Activated CD4-positive, alpha-beta T cell treated with anti-CD3 and anti-CD28 coated beads, Interleukin-2, amount 50 U/mL, for 16 hours (primary cell): ENCODE results near the gene COL20A1.
"Not testable (repeated sequence)": the region's sequence is repeated elsewhere in the genome, so short reads cannot be mapped to it uniquely, and the experiment has no call there.

Experiments
- DNase-seq: peaks from one replicate; pipeline ENCODE4 v3.0.0-alpha.2; 2020

Gene COL20A1

DNA sequence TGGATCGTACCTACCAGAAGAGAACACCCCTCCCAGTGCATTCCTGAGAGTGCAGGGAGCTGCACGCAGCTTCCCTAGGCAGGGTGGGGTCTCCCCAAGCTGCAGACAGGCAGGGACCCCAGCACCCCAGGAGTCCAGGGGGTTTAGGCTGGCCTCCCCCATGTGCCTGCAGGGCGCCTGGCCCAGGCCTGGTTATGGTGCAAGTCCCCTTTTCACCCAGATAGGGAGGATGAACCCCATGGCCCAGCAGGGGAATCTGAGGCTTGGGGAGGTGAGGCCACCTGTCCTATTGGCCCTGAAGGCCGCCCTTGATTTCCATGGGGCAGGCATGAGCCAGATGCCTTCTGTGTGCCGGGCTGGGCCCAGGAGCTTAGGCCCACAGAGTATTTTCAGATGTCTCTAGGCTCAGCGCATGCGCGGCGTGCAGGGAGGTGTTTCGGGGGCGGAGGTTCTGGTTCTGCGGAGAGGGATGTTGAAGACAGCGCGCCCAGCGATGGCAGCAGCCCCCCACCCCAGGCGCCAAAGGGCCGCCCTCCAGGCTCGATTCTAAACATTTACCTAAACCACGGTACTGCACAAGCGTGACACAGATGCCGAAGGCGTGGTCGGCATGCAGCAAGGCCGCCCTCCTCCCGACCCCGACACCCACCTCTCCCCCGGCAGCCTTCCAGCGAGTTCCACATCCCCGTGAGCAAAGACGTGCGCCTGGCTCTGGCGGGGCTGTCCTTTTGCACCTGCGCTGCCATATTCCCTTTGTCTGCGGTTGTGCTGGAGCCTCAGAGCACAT is 29.4 kb downstream of the COL20A1 start:
- no peak for DNase-seq

DNA sequence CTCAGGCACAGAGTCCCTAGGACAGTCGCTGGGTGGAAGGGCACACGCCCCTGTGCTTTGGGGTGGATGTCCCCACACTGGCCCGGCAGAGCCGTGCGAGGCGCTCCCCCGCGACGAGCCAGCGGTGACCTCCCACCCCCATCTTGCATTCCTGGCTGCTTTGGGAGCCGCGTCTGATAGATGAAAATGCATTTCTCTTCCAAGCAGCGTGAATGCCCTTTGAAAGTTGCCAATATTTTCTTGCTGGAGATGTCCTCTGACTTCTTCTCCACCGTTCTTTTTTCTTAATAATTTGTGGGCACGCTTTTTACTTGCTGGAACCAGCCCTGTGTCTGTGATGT is 29.9 kb downstream of the COL20A1 start:
- no peak for DNase-seq

DNA sequence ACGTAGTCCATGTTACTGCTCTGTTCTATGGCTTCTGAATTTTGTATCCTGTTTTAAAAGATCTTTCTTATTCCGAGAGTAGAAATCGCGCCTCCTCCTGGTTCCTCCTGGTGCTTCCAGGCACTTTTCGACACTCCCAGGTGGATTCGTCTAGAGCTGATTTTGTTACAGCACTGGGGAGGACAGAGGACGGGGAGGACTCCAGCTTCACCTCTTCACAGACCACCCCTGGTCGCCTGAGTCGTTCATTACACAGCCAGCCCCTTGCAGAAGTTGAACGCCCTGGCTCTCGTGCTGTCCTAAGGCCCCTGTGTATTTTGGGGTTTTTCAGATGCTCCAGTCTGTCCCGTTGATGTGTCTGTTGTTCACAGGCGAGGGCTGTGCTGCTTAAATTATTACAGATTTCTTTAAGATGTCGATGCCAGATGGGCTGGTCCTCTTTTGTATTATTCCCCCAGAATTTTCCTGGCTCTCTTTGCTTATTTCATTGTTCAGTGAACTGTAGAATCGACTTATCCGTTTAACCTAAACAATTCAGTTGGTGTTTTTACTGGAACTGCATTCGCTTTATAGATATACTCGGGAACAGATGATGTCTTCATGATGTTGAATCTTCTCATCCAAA is 30.5 kb downstream of the COL20A1 start:
- DNase-seq, result no peak

DNA sequence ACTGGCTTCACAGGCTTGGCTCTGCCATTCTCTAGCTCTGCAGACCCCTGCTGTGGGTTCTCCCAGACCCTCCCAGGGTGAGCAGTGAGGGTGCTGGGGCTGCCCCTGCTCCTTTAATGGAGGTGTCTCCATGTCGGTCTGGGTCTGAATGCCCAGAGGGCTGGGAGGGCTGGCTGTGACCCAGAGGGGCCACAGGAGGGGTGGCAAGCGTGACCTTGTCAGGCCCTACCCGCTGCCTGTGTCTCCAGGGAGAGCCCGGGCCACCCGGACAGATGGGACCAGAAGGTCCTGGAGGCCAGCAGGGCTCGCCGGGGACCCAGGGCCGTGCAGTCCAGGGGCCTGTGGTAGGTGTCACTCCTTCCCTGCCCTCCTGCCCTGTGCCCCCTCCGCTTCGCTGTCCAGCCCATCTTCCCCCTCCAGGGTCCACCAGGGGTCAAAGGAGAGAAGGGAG is 32.1 kb downstream of the COL20A1 start:
- no peak for DNase-seq

DNA sequence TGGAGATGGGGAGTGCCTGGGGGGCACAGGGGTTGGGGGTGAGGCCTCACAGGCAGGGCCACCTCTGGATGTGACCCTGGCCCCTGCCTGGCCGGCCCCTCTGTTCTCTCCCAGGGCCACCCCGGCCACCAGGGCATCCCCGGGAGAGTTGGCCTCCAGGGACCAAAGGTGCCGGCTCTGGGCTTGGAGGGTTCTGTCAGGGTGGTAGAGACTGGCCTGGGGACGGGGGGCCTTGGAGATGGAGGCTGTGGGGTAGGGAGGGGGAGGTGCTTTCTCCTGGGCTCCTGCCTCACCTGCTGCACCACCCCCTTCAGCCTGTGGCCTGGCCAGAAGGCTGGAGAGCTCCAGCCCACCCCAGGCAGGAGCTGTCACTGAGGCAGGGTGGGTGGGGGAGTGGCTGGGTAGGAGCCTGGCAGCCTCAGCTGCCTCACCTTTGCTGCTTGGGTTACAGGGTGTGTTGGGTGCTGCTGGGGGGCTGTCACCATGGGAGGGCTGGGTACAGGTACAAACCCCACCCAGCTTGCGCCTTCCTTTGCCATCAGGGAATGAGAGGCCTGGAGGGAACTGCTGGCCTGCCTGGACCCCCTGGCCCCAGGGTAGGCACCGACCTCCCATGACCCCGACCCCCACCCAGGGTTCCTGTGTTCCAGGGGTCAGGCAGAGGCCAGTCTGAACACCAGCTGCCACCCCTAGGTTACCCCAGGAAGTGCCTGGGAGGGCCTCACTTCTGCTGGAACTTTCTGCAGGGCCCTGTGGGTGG is 32.7 kb downstream of the COL20A1 start:
- DNase-seq, result no peak

DNA sequence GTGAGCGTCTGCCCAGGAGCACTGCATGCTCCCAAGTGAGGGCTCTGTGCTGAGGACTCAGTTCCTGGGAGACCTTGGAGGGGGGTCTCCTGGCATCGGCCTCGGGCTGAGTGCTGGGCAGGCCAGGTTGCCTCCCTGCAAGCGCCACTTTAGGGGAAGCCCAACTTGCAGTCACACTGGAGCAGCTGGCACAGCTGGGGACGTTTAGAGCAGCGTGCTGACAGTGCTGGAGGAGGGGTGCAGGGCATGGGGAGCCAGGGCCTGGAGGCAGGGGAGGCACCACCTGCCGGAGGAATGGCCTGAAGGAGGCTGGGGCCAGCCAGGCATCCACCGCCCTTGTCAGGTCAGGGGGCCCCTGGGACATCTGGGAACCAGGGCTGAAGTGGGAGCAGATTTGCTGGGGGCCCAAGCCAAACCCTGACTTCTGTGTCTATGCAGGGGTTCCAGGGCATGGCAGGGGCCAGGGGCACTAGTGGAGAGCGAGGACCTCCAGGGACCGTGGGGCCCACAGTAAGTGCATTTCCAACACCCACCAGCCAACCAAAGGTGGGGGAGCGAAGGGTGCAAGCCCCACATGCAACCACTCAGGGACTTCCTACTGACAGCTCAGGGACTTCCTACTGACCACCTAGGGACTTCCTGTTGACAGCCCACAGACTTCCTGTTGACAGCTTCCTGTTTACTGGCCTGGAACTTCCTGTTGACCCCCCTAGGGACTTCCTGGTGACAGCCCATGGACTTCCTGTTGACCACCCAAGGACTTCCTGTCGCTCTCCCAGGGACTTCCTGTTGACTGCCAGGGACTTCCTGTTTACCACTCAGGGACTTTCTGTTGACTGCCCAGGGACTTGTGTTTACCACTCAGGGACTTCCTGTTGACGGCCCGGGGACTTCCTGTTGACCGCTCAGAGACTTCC is 33.6 kb downstream of the COL20A1 start:
- DNase-seq, result peak; percentile 22

DNA sequence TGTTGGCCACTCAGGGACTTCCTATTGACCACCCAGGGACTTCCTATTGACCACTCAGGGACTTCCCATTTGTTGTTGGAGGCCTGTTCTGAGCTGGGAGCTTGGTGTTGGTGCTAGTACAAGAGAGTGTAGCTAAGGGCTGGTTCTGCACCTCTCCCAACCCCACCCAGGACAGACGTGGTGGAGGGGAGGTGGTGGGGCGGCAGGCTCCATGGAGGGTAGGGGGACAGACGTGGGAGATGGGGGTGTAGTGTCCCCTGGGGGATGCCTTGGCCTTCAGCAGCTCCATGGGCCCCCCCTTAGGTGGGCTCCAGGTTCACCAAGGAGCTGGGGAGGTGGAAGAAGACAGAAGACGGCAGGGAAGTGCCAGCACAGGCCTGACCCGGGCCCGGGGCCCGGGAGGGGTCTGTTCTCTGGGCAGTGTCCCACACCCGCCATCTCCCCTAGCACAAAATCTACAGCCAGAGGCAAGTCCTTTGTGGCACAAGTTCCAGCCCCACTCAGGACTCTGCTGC is 34.3 kb downstream of the COL20A1 start:
- DNase-seq, result no peak

DNA sequence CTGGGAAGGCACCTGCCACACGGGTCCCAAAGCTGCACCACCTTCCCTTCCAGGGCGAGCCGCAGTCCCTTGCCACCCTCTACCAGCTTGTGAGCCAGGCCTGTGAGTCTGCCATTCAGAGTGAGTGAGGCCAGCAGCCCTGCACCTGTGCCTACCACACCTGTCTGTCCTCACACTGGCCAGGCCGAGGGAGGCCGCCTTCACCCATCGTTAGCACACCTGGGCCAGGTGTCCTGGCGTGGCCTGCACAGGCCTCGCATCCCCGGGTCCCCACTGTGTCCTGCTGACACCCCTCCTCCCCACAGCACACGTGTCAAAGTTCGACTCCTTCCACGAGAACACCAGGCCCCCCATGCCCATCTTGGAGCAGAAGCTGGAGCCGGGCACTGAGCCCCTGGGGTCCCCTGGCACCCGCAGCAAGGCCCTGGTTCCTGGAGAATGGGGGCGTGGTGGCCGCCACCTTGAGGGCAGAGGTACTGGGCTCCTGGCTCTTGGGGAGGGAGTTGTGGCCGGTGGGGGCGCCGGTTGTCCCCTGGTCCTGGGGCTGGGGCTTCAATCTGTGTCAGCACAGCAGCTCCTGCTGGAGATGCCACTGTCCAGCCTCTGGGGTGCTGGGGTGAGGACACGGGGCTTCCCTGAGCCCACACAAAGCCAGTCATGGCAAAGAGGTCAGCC is 35.2 kb downstream of the COL20A1 start:
- DNase-seq, result no peak

DNA sequence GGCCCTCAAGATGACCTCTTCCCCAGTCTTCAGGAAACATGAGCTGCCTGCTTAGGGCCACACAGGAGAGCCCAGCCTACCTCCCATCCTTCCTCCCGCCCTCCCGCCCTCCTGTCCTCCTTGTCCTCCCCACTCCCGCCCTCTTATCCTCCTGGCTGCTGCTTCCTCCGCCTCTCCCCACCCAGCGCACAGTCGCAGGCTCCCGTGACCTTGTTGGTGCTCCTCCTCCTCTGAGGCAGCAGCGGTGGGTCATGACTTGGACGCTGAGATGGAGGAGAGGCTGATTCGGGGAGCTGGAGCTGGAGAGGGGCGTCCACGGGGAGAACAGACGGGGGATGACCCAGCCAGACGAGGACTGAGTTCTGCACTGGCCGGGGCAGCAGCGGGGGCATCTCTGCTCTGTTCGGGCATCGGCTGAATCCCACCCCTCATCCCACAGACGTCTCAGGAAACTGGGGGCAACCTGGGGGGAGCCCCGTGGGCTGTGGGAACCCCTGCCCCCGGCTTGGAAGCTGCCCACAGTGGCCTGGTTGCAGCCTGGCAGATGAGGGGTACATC is 35.8 kb downstream of the COL20A1 start:
- no peak for DNase-seq

DNA sequence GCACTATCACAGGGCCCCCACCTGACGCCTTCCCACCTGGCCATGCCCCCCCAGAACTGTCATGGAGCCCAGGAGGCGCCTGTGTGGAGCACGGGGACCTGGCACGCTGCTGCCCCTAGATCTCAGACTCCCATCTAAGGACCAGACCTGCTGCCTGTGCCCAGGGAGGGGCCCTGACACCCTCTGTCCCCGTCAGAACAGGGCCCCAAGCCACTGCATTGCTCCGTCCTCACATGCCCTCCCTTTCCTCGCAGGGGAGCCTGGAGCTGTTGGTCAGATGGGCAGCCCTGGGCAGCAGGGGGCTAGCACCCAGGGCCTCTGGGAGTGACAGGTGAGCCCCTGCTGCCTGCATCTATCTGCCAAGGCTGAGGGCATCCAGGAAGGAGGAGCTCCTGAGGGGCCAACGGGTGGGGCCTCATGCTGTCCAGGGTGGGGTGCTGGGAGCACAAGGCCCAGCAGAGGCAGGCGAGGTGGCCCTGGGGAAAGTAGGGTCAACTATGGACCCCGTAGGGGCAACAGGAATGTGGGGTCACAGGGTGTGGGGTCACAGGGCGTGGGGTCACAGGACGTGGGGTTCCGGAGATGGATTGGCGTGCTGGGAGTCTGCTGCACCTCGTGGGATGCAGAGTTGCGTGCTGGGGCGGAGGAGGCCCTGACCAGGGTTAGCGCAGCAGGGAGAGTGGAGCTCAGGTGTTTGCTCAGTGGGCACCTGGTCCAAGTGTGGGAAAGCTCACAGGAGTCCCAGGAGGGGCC is 36.5 kb downstream of the COL20A1 start:
- no peak for DNase-seq

DNA sequence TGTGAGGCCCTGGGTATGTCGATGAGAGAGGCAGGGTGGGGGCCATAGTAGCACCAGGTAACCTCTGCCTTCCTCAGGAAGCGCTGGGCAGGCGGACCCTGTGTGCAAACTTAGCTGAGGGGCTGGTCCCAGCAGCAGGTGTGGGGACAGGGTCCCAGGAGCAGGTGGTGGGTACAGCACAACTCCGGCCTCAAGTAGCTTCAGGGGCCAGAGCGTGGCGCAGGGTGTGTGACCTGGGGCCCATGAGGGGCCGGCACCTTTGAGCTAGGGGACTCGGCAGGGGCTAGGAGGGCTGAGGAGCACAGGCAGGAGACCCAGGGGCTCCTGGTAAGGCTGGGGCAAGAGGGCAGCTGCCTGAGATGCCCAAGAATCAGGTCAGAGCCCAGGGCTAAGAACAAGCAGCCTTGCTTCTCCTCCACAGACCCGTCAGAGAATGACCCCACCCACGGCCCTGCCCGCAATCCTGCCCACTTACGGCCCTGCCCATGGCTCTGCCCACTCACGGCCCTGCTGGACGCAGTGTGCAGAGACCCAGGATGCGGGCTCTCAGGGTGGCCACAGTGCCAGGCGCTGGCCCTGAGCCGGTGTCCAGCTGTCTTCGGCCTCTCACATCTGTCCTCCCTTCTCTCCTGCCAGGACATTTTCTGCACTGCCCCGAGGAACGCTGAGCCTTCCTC is 37.2 kb downstream of the COL20A1 start:
- no peak for DNase-seq

DNA sequence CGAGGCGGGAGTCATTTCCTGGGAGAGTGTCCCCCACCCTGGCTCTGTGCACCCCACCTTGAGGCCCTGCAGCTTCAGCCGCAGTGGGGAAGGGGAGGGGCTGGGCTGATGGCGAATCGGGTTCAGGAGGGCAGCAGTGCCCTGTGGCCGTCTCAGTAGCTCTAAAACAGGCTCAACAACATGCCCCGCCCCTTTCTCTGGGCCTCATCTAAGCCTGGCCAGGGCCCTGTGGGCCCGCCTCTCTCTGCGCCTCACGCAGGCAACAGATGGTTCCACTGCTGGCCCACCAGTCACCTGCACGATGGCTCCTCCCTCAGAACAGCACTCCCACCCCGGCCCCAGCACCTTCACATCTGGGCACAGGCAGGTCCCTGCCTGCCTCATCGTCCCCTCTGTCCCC is 38.0 kb downstream of the COL20A1 start:
- DNase-seq, result no peak

DNA sequence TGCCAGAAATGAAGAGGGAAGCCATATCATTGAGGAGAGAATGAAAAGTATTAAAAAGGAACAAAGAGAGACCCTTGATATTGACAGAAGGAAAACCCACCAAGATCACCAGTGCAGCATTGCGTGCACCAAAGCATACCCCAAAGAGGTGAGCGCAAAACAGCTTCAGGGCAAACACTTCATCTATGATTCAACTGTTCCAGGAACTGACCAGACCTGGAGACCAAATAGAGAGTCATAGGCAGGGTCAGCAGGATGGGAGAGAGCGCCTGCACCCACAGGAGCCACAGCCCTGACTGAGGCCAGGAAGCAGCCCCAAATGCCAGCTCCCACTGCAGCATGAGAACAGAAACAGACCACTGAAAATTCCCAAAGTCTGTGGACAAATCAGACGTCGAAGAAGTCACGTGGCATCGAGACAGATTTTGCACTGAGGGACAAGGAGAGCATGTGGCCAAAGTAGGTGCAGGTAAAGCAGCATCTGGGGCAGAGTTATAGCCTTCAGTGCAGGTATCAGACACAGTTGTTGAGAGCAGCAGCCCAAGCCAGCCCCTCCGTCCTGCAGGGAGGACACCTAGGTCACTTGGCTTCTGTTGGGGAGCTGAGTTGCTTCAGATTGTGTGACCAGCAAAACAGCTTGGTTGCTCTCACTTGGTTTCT is 38.9 kb downstream of the COL20A1 start:
- no peak for DNase-seq

DNA sequence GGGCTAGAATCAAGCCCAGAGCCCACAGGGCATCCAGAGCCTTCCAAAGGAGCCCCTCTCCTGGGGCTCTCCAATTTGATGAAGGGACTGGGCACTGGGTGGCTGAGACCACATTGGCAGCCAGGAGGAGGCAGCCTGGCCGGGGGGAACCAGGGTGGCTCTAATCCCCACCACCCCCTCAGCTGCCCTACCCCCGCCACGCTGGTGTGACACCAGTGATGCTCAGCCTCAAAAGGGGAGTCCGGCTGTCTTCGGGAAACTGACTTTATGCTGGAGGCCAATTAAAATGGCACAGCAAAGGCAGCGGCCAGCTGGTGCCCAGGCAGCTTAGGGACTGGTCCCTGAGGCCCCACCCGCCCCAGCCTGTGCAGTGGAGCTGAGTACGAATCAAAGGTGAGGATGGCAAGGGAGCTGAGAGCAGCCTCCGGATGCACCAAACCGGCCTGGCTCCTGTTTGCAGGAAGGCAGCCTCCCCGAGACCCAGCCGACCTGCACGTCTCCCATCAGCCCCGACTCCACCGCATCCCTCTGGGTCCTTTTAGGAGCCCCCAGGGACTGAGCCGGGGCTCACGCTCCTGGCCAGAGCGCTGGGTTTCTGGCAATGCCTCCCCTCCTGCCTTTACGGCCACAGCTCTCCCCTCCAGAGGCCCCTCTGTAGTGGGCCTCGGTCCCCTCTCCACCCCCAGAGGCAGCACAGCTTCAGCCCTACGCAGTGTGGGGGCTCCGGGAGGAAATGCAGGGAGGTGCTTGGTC is 39.7 kb downstream of the COL20A1 start:
- no peak for DNase-seq

DNA sequence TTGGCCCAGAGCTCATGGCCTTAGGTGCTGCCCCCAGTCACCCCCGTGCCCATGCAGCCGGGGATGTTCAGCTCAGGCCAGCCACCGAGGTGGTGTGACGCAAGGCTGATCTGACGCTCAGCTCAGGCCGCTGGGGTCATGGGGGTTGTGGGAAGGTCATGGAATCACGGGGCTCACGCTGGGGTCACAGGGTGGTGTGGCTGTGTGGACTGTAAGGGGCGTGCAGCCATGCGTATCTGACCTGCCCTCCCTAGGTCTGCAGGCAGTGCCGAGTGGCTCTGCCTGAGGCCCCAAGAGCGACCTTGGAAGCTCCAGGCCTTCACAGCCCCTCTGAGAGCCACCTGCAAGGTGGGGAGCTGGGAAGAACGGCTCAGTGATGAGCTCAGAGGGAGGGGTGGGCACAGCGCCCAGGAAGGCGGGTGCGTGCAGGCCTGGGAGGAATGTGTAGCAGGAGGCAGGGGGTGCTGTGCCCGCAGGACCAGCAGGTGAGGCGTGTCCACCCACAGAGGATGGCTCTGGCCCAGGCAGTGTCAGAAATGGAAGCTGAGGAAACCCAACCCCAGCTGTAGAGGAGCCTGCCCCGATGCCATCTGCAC is 40.4 kb downstream of the COL20A1 start:
- no peak for DNase-seq

DNA sequence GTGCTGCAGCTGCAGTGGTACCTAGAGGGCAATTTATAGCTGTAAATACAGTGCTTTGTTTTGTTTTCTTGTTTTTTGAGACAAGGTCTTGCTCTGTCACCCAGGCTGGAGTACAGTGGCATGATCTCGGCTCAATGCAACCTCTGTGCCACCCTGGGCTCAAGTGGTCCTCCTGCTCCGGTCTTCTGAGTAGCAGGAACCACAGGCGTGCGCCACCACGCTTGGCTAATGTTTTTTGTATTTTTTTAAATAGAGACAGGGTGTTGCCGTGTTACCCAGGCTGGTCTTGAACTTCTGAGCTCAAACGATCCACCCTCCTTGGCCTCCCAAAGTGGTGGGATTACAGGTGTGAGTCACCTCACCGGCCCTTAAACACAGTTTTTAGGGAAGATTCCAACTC is 41.4 kb downstream of the COL20A1 start:
- DNase-seq, result no peak

DNA sequence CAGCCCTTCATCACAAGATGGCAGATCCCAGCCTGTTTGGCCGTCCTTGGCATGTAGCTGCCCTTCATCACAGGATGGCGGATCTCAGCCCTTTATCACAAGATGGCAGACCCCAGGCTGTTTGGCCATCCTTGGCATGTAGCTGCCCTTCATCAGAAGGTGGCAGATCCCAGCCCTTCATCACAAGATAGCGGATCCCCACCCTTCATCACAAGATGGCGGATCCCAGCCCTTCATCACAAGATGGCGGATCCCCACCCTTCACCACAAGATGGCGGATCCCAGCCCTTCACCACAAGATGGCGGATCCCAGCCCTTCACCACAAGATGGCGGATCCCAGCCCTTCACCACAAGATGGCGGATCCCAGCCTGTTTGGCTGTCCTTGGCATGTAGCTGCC is 42.1 kb downstream of the COL20A1 start:
- not testable (repeated sequence) for DNase-seq

DNA sequence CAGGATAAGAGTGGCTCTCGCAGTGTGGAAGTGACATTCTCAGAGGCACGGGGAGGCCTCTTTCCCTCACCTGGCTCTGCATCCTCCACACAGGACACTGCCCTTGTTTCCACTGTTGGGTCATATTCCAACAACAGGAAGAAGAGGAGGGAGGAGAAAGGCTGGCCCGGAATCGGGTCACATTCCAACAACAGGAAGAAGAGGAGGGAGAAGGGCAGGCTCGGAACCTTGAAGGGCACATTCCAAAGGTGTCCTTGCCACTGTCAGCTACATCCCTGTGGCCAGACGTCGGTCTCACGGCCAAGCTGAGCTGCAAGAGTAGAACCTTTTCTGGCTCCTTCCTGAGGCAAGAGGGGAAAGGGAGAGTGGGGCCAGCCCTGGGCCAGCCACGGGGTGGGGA is 42.7 kb downstream of the COL20A1 start:
- DNase-seq, result no peak
